ENCODE results near the gene FAIM.
"Not testable (repeated sequence)": the region's sequence is repeated elsewhere in the genome, so short reads cannot be mapped to it uniquely, and the experiment has no call there.

FAIM gene

GRCh38 chr3:138680974-138681373 lies 72.4 kb downstream of the FAIM start:
- DNase-seq (ENCODE audit: low spot score): not testable (repeated sequence)

GRCh38 chr3:138681463-138682220 lies 73.1 kb downstream of the FAIM start:
- no peak for DNase-seq (ENCODE audit: low spot score)

- DNase-seq (ENCODE audit: low spot score): no peak
These were observed 74.1 kb downstream of the FAIM start for GRCh38 chr3:138682648-138683047.
